Measurements from ENCODE around the gene NOTCH1.

DNA sequence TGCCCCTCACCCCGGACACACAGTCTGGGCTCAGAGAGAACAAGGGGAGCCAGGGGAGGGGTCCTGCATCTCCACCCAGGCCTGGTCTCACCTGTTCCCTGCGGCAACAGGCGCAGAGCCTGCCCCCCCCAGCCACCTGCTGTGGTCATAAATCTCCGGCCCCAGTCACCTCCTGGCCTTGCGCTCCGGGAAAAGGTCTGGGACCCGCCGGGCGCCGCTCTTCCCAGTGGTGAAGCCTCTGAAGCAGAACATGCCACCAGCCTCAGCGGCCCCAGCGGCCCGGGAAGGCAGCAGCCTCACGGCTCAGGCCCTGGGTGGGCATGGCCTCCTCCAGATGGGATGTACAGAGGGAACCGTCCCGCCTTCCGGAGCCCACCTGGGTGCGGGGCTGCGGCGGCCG is 20.6 kb downstream of the NOTCH1 start:
- TF ChIP-seq, protein P1, sequence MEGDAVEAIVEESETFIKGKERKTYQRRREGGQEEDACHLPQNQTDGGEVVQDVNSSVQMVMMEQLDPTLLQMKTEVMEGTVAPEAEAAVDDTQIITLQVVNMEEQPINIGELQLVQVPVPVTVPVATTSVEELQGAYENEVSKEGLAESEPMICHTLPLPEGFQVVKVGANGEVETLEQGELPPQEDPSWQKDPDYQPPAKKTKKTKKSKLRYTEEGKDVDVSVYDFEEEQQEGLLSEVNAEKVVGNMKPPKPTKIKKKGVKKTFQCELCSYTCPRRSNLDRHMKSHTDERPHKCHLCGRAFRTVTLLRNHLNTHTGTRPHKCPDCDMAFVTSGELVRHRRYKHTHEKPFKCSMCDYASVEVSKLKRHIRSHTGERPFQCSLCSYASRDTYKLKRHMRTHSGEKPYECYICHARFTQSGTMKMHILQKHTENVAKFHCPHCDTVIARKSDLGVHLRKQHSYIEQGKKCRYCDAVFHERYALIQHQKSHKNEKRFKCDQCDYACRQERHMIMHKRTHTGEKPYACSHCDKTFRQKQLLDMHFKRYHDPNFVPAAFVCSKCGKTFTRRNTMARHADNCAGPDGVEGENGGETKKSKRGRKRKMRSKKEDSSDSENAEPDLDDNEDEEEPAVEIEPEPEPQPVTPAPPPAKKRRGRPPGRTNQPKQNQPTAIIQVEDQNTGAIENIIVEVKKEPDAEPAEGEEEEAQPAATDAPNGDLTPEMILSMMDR (conservative IDR thresholded peaks at IDR 0.05; ENCODE audit: low read depth, low read length) = no peak
- no peak for TF ChIP-seq EZH2 (IDR thresholded peaks at IDR 0.05; ENCODE audit: borderline replicate concordance, low read depth, low read length, poor library complexity, severe bottlenecking)

Measured in A673 (cell line).